Upper lobe of right lung (tissue), 1 donor: ENCODE data around the gene LAMB3. TPM values are rescaled to one million over a fixed set of nuclear protein-coding genes. Genes with fewer than 3 reads are reported as not detected.
A peak's percentile ranks its signal among the peaks of the same experiment; 100 is the strongest.

Source experiments
- ATAC-seq: fragments of 200-7000 bp; cut with Tn5 transposase; one replicate; pipeline ENCODE4 v1.9.1; 2020; ENCODE audit warnings: mild to moderate bottlenecking, moderate library complexity
- DNase-seq: peaks from one replicate; pipeline ENCODE4 v3.0.0-alpha.2; 2020
- H3K27ac ChIP-seq: fragments of 200-600 bp; one replicate; pipeline ENCODE4 v1.8.0; 2022
- H3K27me3 ChIP-seq: fragments of 200-600 bp; one replicate; pipeline ENCODE4 v1.8.0; 2022; ENCODE audit warnings: mild to moderate bottlenecking
- H3K36me3 ChIP-seq: fragments of 200-600 bp; one replicate; pipeline ENCODE4 v1.8.0; 2022
- H3K4me1 ChIP-seq: fragments of 200-600 bp; one replicate; pipeline ENCODE4 v1.8.0; 2022
- H3K4me3 ChIP-seq: fragments of 200-600 bp; one replicate; pipeline ENCODE4 v1.8.0; 2022; ENCODE audit warnings: mild to moderate bottlenecking
- H3K9me3 ChIP-seq: fragments of 200-600 bp; one replicate; pipeline ENCODE4 v1.8.0; 2022
- intact Hi-C: fragments of 100-400 bp; cut with DNase I; formaldehyde crosslinking; loops from one replicate; pipeline ENCODE4 v1.11.0; 2022
- total RNA-seq: library from RNA; stranded (reverse); fragmentation: NEBNext Ultra II Directional; extraction: Animal tissue kit (Norgen Biotek cat#: 25700); gene quantifications from one replicate; pipeline ENCODE4 v1.2.1, GENCODE V29; 2021
- TF ChIP-seq, protein P1 (sequence below): fragments of 200-600 bp; IDR thresholded peaks from one replicate; pipeline ENCODE4 v1.8.0; 2022; ENCODE audit warnings: antibody characterized with exemption
- donor health status: DM: no; HTN: yes; CAD: no; lungs with severe emphysema.

LAMB3 gene
- total RNA-seq, 1 donor from 2014 or later: 83.3 TPM

DNA sequence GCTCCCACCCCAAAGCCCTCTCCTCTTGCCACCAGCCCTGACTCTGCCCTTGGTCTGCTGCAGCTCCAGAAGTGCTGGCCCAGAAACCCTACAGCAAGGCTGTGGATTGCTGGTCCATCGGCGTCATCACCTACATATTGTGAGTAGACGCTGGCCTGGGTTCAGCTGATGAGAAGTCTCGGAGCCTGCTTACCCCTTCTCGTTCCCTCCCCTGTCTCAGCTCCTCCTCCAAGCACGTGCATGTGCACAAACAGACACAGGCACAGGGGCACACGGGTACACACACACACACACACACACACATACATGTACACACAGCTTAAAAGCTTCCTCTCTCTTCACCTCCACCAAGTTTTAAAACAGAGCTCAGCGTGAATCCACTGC is 44.4 kb downstream of the LAMB3 start:
- H3K4me3 ChIP-seq: no peak overlapping the region
- H3K36me3 ChIP-seq: no peaks in the 10 kb centered on the region
- intact Hi-C loops: no loop called here
- no peaks in the 10 kb centered on the region for H3K4me1 ChIP-seq
- no peaks in the 10 kb centered on the region for H3K27me3 ChIP-seq
- no peak for DNase-seq
- no peak overlapping the region for H3K27ac ChIP-seq
- H3K9me3 ChIP-seq: no peaks in the 10 kb centered on the region
- ATAC-seq: no peak
- TF ChIP-seq, protein P1, sequence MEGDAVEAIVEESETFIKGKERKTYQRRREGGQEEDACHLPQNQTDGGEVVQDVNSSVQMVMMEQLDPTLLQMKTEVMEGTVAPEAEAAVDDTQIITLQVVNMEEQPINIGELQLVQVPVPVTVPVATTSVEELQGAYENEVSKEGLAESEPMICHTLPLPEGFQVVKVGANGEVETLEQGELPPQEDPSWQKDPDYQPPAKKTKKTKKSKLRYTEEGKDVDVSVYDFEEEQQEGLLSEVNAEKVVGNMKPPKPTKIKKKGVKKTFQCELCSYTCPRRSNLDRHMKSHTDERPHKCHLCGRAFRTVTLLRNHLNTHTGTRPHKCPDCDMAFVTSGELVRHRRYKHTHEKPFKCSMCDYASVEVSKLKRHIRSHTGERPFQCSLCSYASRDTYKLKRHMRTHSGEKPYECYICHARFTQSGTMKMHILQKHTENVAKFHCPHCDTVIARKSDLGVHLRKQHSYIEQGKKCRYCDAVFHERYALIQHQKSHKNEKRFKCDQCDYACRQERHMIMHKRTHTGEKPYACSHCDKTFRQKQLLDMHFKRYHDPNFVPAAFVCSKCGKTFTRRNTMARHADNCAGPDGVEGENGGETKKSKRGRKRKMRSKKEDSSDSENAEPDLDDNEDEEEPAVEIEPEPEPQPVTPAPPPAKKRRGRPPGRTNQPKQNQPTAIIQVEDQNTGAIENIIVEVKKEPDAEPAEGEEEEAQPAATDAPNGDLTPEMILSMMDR: no peak

DNA sequence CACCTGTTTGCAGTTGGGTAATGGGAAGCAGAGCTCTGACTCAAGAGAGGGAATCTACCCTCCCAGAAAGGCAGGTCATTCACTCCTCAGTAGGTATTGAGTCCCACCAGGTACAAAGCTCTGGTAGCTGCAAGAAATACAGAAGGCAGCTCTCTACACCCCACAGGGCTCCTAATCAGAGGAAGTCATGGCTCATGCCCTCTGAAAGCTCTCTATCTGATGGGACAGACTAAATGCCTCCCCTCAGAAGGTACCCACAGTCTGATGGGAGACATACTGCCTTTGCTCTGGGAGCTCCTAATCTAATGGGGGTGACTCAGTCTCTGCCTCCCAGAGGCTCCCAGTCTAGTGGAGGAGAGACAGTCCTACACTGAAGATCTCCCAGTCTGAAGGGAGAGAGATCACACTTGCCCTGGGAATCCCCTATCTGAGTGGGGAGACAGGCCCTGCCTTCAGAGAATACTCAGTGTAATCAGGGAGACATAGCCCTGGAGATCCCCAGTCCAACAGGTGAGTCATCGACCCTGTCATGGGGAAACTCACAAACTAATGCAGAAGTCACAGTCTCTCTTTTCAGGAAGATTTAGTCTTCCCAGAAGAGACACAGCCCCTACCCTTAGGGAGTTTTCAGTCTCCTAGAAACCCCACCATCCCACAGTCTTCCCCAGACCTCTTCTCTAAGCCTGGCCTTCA is 45.0 kb downstream of the LAMB3 start:
- Histone ChIP-seq H3K36me3 (no peaks in the 10 kb centered on the region), H3K27ac (no peak overlapping the region), H3K4me1 (no peaks in the 10 kb centered on the region), H3K27me3 (no peaks in the 10 kb centered on the region), H3K4me3 (no peak overlapping the region), H3K9me3 (no peaks in the 10 kb centered on the region)
- TF ChIP-seq, protein P1: no peak
- intact Hi-C loops: no loop called here
- no peak for ATAC-seq
- DNase-seq: peak; percentile 2

DNA sequence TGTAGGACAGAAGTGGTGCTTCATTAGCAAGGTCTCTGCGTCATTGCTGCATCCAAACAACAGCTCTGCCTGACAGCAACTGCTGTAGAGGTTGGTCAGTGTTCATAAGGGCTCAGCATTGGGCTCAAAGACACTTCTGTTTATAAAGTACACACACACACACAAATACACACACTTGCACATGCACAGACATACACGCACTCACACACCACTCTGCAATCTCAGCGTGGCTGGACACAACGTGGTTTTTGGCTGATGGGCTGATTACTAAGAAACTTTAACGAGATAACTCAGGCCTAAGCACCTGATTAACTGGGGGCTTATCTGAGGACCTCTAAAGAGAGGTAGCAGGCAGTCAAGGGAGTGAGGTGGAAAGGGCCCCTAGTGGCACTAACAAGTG is 48.3 kb downstream of the LAMB3 start:
- no peaks in the 10 kb centered on the region for H3K9me3 ChIP-seq
- H3K27ac ChIP-seq: no peak overlapping the region
- H3K4me1 ChIP-seq: no peaks in the 10 kb centered on the region
- DNase-seq (no peak), ATAC-seq (no peak)
- H3K27me3 ChIP-seq: no peaks in the 10 kb centered on the region
- TF ChIP-seq, protein P1: no peak
- no peak overlapping the region for H3K4me3 ChIP-seq
- H3K36me3 ChIP-seq: no peaks in the 10 kb centered on the region
- intact Hi-C loops: no loop called here

DNA sequence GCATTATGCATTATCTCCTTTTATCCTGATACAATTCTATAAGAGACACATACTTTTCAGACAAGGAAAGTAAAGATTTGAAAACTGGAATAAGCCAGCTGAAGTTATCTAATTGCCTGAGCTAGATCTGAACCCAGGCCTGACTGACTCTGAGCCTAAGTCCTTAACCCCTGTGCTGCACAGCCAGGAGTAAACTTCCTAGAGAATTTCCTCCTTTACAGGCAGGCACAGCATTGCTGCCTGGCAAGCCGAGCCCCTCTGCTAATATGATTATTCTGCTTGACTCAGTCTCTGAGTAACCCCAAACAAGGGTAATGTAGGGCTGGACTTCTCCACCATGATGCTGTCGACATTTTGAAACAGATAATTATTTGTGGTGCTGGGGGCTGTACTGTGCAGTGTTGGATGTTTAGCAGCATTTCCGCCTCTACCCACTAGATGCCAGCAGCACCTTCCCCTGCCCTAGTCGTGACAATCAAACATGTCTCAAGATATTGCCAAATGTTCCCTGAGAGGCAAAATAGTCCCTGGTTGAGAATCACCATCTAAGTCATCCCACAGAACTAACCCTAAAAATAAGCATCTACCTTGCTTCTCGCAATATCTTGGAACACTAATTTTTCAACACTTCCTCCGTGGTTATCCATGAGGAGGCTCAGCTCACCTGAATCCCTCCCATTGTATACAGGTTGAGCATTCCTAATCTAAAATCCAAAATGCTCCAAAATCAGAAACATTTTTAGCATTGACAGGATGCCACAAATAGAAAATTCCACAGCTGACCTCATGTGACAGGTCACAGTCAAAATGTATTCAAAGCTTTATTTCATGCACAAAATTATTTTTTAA is 50.2 kb downstream of the LAMB3 start:
- no peaks in the 10 kb centered on the region for H3K27me3 ChIP-seq
- no peaks in the 10 kb centered on the region for H3K36me3 ChIP-seq
- TF ChIP-seq, protein P1: peak; percentile 69
- ATAC-seq: peak; percentile 91
- intact Hi-C loops: no loop called here
- H3K9me3 ChIP-seq: no peaks in the 10 kb centered on the region
- DNase-seq: no peak
- H3K27ac ChIP-seq: no peak overlapping the region
- H3K4me1 ChIP-seq: no peaks in the 10 kb centered on the region
- H3K4me3 ChIP-seq: no peak overlapping the region

DNA sequence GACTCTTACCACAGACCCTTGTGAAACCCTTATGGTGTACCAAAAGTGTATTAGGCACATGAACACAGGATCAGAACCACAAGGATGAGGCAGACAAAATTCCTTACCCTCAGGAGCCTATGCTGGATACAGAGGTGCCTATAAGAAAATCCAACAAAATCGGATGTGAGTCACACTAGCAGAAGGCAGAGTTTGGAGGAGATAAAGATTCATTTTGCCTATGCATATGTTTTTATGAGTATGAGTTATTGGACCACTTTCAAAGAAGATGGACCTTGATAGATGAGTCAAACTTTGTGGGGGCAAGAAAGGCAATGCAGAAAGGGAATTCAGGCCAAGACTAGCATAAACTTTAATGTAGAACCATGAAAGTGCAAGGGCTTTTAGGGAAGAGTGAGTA is 51.7 kb downstream of the LAMB3 start:
- TF ChIP-seq, protein P1: no peak
- no peak for ATAC-seq
- intact Hi-C loops: no loop called here

More for the DNA sequence above, 51.7 kb downstream of the LAMB3 start:
- Histone ChIP-seq H3K9me3 (no peaks in the 10 kb centered on the region), H3K27ac (no peak overlapping the region), H3K4me1 (no peaks in the 10 kb centered on the region), H3K4me3 (no peak overlapping the region), H3K27me3 (no peaks in the 10 kb centered on the region), H3K36me3 (no peaks in the 10 kb centered on the region)
- no peak for DNase-seq
